HG02981 (cell line): ENCODE results near the gene NKAIN2.
"Not testable (repeated sequence)": the region's sequence is repeated elsewhere in the genome, so short reads cannot be mapped to it uniquely, and the experiment has no call there.

Experiments
- ATAC-seq: cut with Tn5 transposase; IDR thresholded peaks from one replicate; pipeline ENCODE4 v1.9.1; 2021; ENCODE audit warnings: mild to moderate bottlenecking, moderate library complexity; ENCODE audit not compliant: unreplicated experiment

NKAIN2 gene

DNA sequence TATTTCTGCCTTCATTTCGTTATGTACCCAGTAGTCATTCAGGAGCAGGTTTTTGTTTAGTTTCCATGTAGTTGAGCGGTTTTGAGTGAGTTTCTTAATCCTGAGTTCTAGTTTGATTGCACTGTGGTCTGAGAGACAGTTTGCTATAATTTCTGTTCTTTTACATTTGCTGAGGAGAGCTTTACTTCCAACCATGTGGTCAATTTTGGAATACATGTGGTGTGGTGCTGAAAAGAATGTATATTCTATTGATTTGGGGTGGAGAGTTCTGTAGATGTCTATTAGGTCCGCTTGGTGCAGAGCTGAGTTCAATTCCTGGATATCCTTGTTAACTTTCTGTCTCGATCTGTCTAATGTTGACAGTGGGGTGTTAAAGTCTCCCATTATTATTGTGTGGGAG is 606.8 kb downstream of the NKAIN2 start:
- ATAC-seq = not testable (repeated sequence)

DNA sequence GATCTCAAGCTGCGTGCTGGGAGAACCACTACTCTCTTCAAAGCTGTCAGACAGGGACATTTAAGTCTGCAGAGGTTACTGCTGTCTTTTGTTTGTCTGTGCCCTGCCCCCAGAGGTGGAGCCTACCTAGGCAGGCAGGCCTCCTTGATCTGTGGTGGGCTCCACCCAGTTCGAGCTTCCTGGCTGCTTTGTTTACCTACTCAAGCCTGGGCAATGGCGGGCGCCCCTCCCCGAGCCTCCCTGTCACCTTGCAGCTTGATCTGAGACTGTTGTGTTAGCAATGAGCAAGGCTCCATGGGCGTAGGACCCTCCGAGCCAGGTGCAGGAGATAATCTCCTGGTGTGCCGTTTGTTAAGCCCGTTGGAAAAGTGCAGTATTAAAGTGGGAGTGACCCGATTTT is 609.0 kb downstream of the NKAIN2 start:
- ATAC-seq = not testable (repeated sequence)

DNA sequence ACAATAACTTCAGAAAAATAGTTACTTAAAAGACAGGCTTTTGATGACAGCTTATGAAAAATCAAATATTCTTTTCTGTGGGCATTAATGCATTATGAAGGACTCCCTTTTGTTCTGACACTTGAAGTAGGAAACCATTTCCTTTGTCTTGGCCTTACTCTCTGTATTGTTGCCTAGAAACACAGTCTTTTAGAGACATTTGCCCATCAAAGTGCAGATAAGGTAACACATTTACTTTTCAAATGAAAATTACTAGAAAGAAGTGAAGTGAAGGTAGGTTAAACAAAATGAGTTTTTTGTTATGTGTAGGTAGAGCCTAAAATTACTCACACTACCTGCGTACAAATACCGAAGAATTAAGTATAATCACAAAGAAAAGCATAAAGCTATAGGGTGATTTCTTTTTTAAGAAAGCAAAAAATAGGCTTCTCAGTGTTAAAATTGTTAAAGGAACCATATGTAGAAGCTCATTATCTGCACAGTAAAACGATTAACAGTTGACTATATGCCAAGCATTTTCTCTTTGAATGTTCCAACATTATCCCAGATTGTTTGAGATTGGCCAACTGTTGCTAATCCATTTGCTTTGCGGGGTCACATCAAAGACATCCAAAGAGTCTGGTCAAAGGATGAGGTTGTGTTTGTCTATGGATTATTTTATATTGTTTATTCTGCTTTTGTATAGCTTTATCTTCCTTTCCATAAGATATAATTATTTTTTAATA is 616.6 kb downstream of the NKAIN2 start:
- no peak for ATAC-seq

DNA sequence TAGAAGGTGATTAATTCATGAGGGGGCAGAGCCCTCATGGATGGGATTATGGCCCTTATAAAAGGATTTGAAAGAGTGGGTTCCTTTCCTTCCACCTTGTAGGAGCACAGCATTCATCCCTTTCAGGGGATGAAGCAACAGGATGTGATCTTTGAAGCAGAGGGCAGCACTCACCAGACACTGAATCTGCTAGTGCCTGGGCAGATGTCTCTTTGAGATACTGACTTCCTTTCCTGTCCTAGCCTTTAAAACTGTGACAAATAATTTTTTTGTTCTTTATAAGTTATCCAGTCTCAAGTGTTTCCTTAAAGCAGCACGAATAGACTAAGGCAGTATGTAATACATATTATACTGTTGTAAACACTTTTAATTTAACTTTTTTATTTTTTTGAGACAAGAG is 620.0 kb downstream of the NKAIN2 start:
- no peak for ATAC-seq

DNA sequence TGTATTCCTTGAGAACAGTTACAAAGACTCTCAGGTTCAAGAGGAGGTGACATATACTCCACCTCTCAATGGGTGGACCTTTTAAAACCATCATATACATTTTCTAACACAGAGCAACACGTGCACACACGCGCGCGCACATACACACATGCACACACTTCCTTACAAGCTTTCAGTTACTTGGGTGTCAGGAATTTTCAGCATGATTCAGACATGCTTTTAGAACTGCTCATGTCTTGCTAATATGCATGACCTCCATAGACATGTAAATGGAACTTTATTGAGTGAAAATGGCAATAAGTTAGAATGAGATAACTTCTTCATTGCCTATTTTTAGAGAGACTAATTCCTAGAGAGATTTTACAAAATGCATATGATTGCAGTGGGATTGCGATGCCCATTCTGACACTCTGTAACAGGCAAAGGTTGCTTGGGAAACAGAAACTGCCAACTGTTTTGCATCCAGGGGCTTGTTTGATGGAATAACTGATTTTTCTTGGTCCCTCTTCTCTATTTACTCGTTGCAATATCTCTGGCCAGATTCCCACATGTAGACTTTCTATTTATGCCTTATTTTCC is 627.2 kb downstream of the NKAIN2 start:
- ATAC-seq = no peak

DNA sequence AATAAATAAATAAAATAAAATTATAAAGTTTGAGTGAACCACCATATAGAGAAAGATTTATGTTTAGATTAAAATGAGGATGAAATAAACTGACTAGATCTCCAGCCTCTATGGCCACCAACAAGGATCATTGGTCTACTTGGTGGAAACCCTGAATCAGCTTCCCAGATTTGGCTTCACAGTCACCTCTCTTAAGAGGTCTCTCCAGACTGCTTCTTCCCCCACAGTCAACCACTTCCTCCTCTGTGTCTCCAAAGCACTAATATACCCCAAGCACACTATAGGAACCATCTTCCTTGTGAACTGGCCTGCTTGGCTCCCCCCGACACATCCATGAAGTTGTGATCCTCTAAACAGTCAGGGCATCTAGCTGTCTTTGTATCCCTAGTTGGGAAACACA is 629.0 kb downstream of the NKAIN2 start:
- ATAC-seq = no peak

DNA sequence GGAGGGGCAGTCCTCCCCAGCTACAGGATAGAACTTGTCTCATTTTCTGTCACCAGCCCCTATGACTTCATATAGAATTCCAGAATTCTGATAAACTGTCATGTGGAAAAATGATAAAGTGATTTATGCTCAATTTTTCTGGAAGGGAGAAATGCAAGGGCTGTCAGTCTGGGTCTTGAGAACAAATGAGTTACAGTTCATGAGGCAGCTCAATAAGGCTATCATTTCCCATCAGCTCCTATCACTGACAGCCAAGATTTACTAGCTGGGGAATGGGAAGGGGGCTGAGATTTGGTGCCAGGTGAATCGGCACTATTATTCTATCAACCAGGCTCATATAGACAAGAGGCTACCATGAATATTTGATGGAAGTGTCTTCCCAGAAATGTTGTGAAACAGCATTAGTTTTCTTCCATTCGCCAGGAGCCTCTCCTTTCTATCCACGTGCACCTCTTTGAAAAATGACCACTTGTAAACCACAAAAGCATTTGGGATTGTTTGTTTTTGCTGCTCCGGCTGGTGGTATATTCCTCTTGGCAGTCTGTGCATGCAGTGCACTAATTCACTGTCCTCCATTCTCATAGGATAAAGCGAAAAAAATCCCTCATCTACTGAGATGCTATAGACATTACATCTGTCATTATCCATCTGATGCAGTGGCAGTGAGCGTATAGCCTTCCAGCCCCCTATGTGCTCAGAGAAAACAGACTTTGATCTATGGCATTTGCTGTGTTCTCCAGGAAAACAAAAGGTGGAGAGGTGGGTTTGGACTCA is 629.9 kb downstream of the NKAIN2 start:
- ATAC-seq = no peak

DNA sequence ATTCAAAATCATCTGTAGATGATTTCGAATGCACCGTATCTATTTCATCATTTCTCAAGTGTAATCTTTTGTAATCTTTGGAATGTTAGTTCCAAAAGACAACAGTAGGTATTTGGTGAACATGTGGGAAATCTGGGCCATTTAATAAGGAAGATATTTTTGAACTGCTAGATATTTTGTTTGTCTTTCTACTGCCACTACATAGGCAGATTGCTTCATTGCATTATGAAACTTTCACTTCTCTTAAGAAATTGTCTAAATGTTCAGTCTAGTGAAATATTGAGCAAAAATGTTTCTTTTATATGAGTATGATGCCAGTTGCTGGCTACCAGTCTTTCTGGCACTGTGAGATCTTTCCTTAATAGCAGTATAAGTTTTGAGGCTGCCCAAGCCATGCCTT is 630.8 kb downstream of the NKAIN2 start:
- no peak for ATAC-seq

DNA sequence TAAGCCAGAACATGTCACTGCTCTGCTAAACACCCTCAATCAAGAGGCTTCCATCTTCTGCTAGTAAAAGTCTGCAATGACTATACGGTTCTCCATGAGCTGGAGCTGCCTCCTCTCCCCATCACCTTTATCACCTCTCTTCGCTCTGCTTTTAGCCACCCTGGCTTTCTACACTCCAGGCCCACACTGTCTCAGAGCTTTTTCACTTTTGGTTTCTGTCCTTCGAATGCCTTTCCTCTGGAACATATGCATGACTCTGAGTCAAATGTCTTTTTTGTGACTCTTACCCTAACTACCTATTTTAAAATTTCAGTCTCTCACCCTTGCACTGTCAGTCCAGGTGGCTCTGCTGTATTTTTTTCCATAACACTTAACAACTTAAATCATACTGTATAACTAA is 633.1 kb downstream of the NKAIN2 start:
- ATAC-seq = no peak

DNA sequence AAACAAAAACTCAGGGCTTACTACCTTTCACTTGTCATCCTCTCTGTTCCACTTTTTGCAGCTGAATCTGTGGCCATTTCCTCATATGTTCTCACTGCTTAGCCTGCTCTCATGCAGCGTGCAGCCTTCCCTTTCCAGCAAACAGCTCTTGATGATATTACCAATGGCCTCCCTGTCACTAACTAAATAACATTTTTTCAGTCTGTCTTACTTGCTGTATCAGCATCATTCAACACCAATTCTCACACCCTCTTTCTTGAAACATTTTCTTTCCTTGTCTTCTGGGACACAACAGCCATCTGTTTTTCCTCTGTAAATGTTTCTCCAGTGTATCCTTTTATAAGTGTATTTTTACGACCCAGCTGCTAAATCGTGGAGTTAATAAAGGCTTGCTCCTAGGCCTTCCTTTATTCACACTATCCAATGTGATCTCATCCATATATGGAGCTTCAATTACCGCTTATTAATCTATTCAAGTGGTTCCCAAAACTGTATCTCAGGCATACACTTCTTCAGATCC is 634.9 kb downstream of the NKAIN2 start:
- ATAC-seq = no peak

DNA sequence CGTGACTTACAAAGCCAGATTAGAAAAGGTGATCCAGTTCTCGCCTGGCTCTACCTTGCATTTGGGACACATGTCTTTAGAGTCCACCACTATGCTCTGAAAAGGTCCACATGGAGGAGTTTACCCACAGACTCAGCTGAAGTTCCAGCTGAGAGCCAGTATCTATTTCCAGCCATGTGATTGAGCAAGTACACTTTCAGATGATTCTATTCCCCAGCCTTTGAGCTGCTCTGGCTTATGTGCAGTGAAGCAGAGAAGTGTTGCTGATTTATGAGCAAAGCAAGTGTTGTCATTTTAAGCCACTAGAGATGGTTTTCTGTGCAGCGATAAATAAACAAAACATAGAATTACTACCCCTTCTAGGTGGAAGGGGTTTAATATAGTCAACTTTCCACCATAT is 637.8 kb downstream of the NKAIN2 start:
- no peak for ATAC-seq

DNA sequence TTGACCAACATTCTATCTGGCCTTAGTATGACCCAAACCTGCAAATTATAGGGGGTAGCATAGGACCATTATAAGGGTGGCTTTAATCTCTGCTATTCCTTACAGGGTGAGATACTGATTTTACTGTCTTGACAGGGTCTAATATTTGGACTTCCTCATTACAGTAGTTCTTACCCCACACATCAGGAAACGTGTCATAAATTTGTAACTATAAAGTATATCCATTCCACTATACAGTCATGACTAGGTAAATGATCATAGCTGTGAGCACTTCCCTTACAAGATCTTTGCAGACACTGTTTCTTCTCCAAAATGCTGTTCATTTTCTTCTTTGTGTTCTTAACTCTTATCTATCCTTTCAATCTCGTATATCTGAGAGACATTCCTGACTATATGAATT is 639.9 kb downstream of the NKAIN2 start:
- ATAC-seq = no peak

DNA sequence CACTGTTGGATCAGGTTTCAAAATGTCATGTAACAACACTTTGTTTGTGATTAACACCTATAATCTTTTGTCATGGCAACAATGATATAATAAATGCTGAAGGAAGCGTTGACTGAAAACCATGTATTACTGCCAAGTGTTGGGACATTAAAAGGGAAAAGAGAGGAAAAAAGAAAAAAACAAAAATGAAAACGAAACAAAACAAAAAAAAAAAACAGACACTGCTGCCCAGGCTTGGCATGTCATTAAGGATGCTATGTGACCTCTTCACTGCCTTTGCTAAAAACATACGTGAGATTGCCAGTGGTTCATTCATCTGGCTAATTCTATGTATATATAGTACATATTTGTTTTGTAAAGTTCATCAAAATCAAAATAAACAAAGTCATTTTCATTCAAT is 641.9 kb downstream of the NKAIN2 start:
- no peak for ATAC-seq

DNA sequence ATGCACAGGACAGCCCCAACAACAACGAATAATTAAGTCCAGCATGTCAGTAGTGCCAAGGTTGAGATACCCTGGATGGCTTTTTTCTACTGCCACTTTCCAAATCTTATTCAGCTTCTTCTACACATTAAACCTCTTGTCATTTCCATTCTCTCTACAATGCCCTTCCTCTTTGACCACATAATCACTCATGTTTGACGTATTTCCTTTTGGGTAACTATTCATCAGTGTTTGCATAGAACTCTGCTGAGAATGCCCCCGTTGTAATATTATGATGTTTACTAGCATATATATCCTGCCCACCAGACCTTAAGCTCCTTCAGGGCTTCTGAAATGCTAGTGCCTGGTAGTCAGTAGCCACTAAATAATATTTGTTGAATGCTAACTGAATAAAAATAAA is 643.3 kb downstream of the NKAIN2 start:
- no peak for ATAC-seq

DNA sequence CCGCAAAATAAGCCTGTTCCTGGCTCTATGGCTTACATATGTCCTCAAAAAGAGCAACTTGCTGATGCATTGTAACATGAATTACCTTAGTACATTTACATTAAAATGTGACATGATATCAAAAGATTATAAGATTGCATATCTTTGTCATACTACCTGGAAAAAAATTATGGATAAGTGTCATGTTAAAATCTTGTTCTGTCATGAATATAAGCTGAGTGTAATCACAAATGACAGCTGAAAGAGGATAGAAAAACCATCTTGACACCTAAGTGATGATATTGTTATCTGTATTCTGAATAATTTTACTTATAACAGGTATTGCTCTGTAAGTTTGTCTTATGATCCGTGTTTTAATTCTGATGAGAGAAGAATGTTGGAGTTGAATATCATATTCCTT is 655.6 kb downstream of the NKAIN2 start:
- no peak for ATAC-seq

DNA sequence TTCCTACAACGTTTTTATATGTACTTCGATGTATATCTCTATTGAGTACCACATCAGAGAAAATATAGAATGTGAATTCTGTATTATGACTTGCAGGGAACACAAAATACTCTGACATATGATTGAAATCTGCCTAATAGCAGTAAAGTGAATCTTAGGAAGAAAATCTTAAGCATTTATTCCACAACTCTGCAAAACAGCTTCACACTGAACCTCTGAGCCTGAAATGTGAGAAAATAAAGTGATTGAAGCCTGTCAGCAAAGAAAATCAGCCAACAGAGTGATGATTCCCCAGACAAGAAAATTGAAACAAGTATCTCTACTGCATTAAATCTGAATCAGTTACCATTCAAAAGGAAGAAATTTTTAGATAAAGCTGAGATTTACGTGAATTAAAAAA is 659.1 kb downstream of the NKAIN2 start:
- no peak for ATAC-seq

DNA sequence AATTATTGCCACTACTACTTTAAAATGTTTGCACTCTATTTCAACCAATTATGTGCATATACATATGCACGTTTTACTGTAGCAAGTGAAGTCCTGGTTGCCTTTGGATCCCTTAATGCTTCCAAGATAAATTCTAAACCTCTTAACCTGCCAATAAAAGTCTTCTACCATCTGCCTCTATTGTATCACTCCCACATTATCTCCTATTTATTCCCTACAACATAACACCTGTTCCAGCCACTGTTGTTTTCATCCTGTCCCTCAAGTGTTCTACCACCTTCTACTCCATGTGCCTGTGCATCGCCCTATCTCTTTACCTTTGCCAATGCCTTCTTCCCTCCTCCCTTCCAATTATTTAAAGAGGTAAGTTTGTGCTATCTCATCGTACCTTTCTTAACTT is 659.6 kb downstream of the NKAIN2 start:
- ATAC-seq = no peak

DNA sequence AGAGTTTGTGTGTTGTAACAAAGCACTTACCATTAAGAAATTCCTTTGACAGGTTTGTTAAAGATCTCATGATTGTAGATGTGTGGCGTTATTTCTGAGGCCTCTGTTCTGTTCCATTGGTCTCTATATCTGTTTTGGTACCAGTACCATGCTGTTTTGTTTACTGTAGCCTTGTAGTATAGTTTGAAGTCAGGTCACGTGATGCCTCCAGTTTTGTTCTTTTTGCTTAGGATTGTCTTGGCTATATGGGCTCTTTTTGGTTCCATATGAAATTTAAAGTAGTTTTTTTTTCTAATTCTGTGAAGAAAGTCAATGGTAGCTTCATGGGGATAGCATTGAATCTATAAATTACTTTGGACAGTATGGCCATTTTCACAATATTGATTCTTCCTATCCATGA is 660.9 kb downstream of the NKAIN2 start:
- ATAC-seq = not testable (repeated sequence)

DNA sequence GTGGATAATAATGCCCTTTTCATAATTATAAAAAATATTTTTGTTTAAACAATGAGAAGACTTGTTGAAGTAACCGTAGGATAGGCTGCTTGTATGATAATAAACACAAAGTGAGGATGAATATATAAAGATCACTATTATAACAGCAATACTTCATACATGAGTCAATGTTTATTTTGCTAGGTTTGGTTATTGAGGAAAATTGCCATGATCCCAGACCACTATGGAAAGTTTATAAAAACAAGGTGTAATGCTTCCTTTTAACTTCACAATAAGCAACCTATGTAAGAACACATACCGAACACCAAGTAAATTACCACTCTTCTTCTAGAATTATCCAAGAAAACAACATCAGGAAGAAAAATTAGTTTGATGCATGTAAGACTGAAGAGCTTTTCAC is 663.3 kb downstream of the NKAIN2 start:
- no peak for ATAC-seq

DNA sequence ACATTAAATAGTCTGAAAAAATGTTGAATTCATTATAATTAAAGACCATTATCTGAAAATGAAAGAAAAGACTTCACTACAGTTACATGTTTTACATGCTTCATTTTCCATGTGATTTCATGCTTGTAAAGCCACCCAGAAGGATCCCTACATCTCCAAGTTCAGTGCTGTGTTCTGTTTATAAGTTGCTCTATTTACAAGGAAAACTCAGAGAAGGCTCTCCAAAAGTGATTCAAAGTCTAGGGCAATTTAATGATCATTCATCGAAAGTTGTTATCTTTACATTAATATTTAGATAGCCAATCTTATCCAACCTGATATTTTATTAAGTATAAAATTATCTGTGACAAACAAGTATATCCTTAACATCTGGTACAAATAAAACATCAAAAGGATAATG is 663.7 kb downstream of the NKAIN2 start:
- no peak for ATAC-seq

DNA sequence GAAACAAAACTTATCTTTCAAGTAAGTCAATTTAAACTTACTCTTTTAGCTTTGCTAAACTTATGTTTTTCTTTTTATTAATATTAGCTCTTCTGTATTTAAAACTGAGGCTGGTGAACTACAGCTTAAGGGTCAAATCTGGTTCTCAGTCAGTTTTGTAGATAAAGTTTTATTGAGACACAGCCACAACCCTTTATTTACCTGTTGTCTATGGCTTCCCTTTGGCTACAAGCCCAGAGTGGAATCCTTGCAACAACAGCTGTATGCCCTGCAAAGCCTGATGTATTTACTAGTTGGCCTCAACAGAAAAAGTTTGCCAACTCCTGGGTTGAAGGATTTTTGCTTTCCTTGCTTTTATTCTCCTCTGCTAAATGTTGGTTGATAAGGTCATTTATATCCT is 667.1 kb downstream of the NKAIN2 start:
- no peak for ATAC-seq

DNA sequence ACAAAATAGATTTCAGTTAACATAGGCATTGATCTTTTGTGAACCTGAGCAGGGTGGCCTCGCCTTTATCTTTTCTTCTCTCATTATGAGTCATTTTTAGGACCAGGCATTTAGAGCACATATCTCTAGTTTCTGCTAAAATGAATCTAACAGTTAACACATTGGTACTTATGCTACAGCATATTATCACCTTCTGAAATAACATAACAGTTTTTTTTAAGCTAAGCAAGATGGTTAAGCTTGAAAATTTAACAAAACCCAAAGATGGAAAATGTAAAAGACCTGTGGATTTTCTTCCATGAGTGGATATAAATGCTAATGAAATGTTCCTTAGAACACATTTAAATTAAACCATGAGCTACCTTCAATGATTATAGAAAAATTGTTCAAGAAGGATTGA is 671.5 kb downstream of the NKAIN2 start:
- ATAC-seq = no peak
